A549 (cell line): Measurements from ENCODE around the gene SPATA16.

Source experiments
- BHLHE40 ChIP-seq: IDR thresholded peaks from 2 replicates; pipeline ENCODE4 v1.6.1; 2012; ENCODE audit warnings: low read depth, low read length, inconsistent platforms
- CBX2 ChIP-seq: fragments of 200-600 bp; sonication (generic); IDR thresholded peaks from 2 replicates; pipeline ENCODE4 v1.6.1; 2016; ENCODE audit warnings: low read depth, mild to moderate bottlenecking, borderline replicate concordance
- CHD2 ChIP-seq: fragments of 150-350 bp; IDR thresholded peaks from 2 replicates; pipeline ENCODE4 v1.6.1; 2014; ENCODE audit warnings: low read length; ENCODE audit not compliant: partially characterized antibody
- CTCF ChIP-seq: fragments of >200 bp; sonication (Bioruptor Twin); formaldehyde crosslinking; IDR thresholded peaks from 3 replicates; pipeline ENCODE4 v1.5.1; 2016
- EP300 ChIP-seq, 2 experiments: fragments of >200 bp; sonication (Bioruptor Twin); formaldehyde crosslinking; IDR thresholded peaks; 2 replicates in 1 of 2; 3 replicates in 1 of 2; pipeline ENCODE4 v1.6.1; 2016 to 2017
- MAFK ChIP-seq: fragments of 450-650 bp; IDR thresholded peaks from 2 replicates; pipeline ENCODE4 v1.6.1; 2014; ENCODE audit not compliant: partially characterized antibody
- POLR2A ChIP-seq: IDR thresholded peaks from 2 replicates; pipeline ENCODE4 v1.6.1; 2012; ENCODE audit warnings: mild to moderate bottlenecking, low read length
- RAD21 ChIP-seq, 2 experiments: fragments of >200 bp in 1 of 2; sonication (Bioruptor Twin) in 1 of 2; formaldehyde crosslinking in 1 of 2; IDR thresholded peaks in 1 of 2; conservative IDR thresholded peaks in 1 of 2; 2 replicates in 1 of 2; 3 replicates in 1 of 2; pipeline ENCODE4 v1.6.1; 2012 to 2018; ENCODE audit warnings: inconsistent platforms in 1 of 2
- USF2 ChIP-seq: fragments of 450-650 bp; IDR thresholded peaks from 2 replicates; pipeline ENCODE4 v1.6.1; 2014; ENCODE audit warnings: antibody characterized with exemption

DNA sequence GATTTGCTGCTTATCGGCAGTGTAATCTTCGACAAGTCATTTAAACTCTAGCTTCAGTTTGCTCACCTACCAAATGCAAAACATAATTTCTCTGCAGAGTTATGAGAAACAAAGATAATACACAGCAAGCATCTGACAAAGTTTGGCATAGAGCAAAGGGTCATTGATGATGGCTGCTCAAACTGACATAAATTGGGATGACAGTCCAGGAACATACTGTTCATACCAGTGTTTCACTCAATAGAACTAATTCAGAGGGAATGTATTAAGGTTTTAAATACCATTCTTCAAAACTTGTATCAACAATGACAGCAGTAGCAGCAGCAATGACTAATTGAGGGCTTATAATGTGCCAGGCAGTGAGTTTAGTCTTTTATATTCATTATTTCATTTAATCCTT lies 137.6 kb downstream of the SPATA16 start:
- TF ChIP-seq EP300 (IDR thresholded peaks at IDR 0.05): no peak
- no peak for TF ChIP-seq CHD2
- TF ChIP-seq CBX2: no peak
- no peak for TF ChIP-seq CTCF
- TF ChIP-seq USF2: no peak
- TF ChIP-seq RAD21 (conservative IDR thresholded peaks at IDR 0.05 in 1 of 2, IDR thresholded peaks at IDR 0.05 in 1 of 2): no peak
- no peak for TF ChIP-seq BHLHE40
- no peak for TF ChIP-seq POLR2A
- TF ChIP-seq MAFK: no peak
